ENCODE results near the gene MAST2. TPM values are rescaled to one million over a fixed set of nuclear protein-coding genes. Genes with fewer than 3 reads are reported as not detected.
A peak's percentile ranks its signal among the peaks of the same experiment; 100 is the strongest.
"Not testable (repeated sequence)": the region's sequence is repeated elsewhere in the genome, so short reads cannot be mapped to it uniquely, and the experiment has no call there.

The MAST2 gene
- total RNA-seq, 1 experiment from 2014 or later = 52.8 TPM

DNA sequence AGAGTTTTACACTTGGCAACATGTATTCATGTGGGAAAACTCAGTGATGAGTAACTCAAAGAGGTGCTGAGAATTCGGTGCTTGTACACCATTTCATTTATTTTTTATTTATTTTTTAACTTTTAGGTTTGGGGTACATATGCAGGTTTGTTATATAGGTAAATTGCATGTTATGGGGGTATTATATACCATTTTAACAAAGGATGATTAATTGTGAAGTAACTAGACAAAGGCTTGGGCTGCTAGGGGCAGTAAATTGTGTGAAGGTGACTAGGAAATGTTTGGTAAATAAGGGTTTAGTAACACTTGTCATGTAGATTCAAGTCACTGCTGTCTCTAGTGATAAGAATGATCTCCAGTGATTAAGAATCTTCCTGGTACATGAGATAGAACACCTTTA, 139.0 kb downstream of the MAST2 start:
- peaks cover 5% of the 10 kb centered on the region; the same call in 1 of the 2 replicates for H3K36me3 ChIP-seq (ENCODE audit: insufficient read depth, low read length)
- no peaks in the 10 kb centered on the region for H3K27me3 ChIP-seq (ENCODE audit: low read length)
- H3K9me3 ChIP-seq (ENCODE audit: low read length) = no peaks in the 10 kb centered on the region
- no peak overlapping the region for H3K9ac ChIP-seq (ENCODE audit: low read length)
- no peak overlapping the region for H3K4me2 ChIP-seq (ENCODE audit: low read depth, low read length, poor library complexity, severe bottlenecking)
- no peaks in the 10 kb centered on the region for H3K9me2 ChIP-seq (replicated peaks; ENCODE audit: insufficient read depth, low read length)
- H3K79me2 ChIP-seq (ENCODE audit: low read length) = peaks cover 96% of the 10 kb centered on the region
- H3K4me1 ChIP-seq (ENCODE audit: low read length) = peaks cover 39% of the 10 kb centered on the region
- no peak for DNase-seq
- no peak overlapping the region for H3K27ac ChIP-seq (ENCODE audit: low read length)
- H4K20me1 ChIP-seq (ENCODE audit: insufficient read depth, low read depth, low read length) = no peaks in the 10 kb centered on the region
- H3K4me3 ChIP-seq (ENCODE audit: low read length) = no peak overlapping the region
- H2AFZ ChIP-seq (ENCODE audit: low read length) = no peak overlapping the region

DNA sequence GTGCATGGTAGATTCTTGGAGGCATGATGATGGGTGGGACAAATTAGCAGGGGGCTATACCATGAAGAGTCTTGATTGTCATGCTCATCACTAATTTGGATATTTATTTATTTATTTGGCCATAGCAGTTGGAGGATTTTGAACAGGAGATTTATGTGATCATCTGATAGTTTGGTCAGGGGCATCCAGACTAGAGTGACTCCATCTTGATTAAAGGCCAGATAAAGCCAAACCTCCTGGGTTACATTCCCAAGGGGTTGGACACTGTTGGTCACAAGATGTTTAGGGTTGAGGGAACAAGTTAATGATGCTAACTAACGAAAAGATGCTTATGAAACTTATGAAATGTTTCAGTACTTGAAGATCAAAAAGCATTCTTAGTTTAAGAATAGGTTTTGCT, 139.8 kb downstream of the MAST2 start:
- peaks cover 96% of the 10 kb centered on the region for H3K79me2 ChIP-seq (ENCODE audit: low read length)
- H3K9ac ChIP-seq (ENCODE audit: low read length) = no peak overlapping the region
- H3K4me3 ChIP-seq (ENCODE audit: low read length) = no peak overlapping the region
- H3K9me2 ChIP-seq (replicated peaks; ENCODE audit: insufficient read depth, low read length) = no peaks in the 10 kb centered on the region
- no peak overlapping the region for H3K4me2 ChIP-seq (ENCODE audit: low read depth, low read length, poor library complexity, severe bottlenecking)
- peaks cover 36% of the 10 kb centered on the region for H3K4me1 ChIP-seq (ENCODE audit: low read length)
- H2AFZ ChIP-seq (ENCODE audit: low read length) = no peak overlapping the region
- no peaks in the 10 kb centered on the region for H3K27me3 ChIP-seq (ENCODE audit: low read length)
- no peaks in the 10 kb centered on the region for H4K20me1 ChIP-seq (ENCODE audit: insufficient read depth, low read depth, low read length)
- no peaks in the 10 kb centered on the region for H3K9me3 ChIP-seq (ENCODE audit: low read length)
- DNase-seq = no peak
- no peak overlapping the region for H3K27ac ChIP-seq (ENCODE audit: low read length)
- peaks cover 5% of the 10 kb centered on the region; the same call in 1 of the 2 replicates for H3K36me3 ChIP-seq (ENCODE audit: insufficient read depth, low read length)

DNA sequence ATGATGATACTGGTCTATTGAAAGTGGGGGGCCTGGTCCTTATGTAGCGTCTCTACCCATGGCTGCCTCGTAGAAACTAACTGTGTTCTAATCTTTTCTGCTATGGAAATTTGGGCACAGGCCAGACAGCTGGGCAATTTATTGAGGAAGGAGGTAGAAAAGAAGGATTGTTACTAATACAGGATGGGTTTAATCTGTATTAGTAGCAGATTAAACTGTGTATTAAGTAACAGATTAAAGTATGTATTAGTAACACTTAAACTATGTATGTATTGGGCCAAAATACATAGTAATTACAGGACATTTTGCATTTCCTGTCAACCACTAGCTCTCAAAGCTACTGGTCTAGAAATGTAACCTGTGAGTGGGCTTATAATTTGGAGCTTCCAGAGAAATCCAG, 142.0 kb downstream of the MAST2 start:
- H3K9me2 ChIP-seq (replicated peaks; ENCODE audit: insufficient read depth, low read length) = no peaks in the 10 kb centered on the region
- no peak overlapping the region for H2AFZ ChIP-seq (ENCODE audit: low read length)
- no peaks in the 10 kb centered on the region for H3K9me3 ChIP-seq (ENCODE audit: low read length)
- H4K20me1 ChIP-seq (ENCODE audit: insufficient read depth, low read depth, low read length) = no peaks in the 10 kb centered on the region
- peaks cover 90% of the 10 kb centered on the region for H3K79me2 ChIP-seq (ENCODE audit: low read length)
- no peak for DNase-seq
- H3K9ac ChIP-seq (ENCODE audit: low read length) = no peak overlapping the region
- H3K36me3 ChIP-seq (ENCODE audit: insufficient read depth, low read length) = peaks cover 5% of the 10 kb centered on the region; the same call in 1 of the 2 replicates
- no peak overlapping the region for H3K27ac ChIP-seq (ENCODE audit: low read length)
- peaks cover 48% of the 10 kb centered on the region for H3K4me1 ChIP-seq (ENCODE audit: low read length)
- no peak overlapping the region for H3K4me2 ChIP-seq (ENCODE audit: low read depth, low read length, poor library complexity, severe bottlenecking)
- no peaks in the 10 kb centered on the region for H3K27me3 ChIP-seq (ENCODE audit: low read length)
- H3K4me3 ChIP-seq (ENCODE audit: low read length) = no peak overlapping the region

DNA sequence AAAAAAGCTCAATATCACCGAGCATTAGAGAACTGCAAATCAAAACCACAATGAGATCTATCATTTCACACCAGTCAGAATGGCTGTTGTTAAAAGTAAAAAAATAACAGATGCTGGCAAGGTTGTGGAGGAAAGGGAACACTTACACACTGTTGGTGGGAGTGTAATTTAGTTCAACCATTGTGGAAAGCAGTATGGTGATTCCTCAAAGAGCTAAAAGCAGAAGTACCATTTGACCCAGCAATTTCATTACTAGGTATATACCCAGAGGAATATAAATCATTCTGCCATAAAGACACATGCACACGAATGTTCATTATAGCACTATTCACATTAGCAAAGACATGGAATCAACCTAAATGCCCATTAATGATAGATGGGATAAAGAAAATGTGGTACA, 146.1 kb downstream of the MAST2 start:
- H3K9me3 ChIP-seq (ENCODE audit: low read length); H3K9me2 ChIP-seq (replicated peaks; ENCODE audit: insufficient read depth, low read length); H3K4me2 ChIP-seq (ENCODE audit: low read depth, low read length, poor library complexity, severe bottlenecking); H3K4me3 ChIP-seq (ENCODE audit: low read length); H3K9ac ChIP-seq (ENCODE audit: low read length); H3K36me3 ChIP-seq (ENCODE audit: insufficient read depth, low read length); H4K20me1 ChIP-seq (ENCODE audit: insufficient read depth, low read depth, low read length); H2AFZ ChIP-seq (ENCODE audit: low read length); H3K27me3 ChIP-seq (ENCODE audit: low read length): not testable (repeated sequence)
- H3K27ac ChIP-seq (ENCODE audit: low read length) = peak overlapping the region; percentile 40
- H3K4me1 ChIP-seq (ENCODE audit: low read length) = peaks cover 59% of the 10 kb centered on the region
- peaks cover 88% of the 10 kb centered on the region for H3K79me2 ChIP-seq (ENCODE audit: low read length)
- peak; percentile 58 for DNase-seq

GRCh38 chr1:45952072-45952471, 148.7 kb downstream of the MAST2 start:
- Histone ChIP-seq H3K4me1 (ENCODE audit: low read length) (peaks cover 54% of the 10 kb centered on the region), H2AFZ (ENCODE audit: low read length) (no peak overlapping the region), H3K27me3 (ENCODE audit: low read length) (no peaks in the 10 kb centered on the region), H3K79me2 (ENCODE audit: low read length) (peaks cover 86% of the 10 kb centered on the region), H4K20me1 (ENCODE audit: insufficient read depth, low read depth, low read length) (no peaks in the 10 kb centered on the region), H3K27ac (ENCODE audit: low read length) (0 out of 2 replicates have a peak overlapping the region, but pooled peaks have one; percentile 18), H3K4me3 (ENCODE audit: low read length) (no peak overlapping the region), H3K9me3 (ENCODE audit: low read length) (no peaks in the 10 kb centered on the region), H3K9me2 (replicated peaks; ENCODE audit: insufficient read depth, low read length) (no peaks in the 10 kb centered on the region), H3K9ac (ENCODE audit: low read length) (no peak overlapping the region), H3K36me3 (ENCODE audit: insufficient read depth, low read length) (no peaks in the 10 kb centered on the region; the same call in 1 of the 2 replicates), H3K4me2 (ENCODE audit: low read depth, low read length, poor library complexity, severe bottlenecking) (no peak overlapping the region)
- DNase-seq = no peak

DNA sequence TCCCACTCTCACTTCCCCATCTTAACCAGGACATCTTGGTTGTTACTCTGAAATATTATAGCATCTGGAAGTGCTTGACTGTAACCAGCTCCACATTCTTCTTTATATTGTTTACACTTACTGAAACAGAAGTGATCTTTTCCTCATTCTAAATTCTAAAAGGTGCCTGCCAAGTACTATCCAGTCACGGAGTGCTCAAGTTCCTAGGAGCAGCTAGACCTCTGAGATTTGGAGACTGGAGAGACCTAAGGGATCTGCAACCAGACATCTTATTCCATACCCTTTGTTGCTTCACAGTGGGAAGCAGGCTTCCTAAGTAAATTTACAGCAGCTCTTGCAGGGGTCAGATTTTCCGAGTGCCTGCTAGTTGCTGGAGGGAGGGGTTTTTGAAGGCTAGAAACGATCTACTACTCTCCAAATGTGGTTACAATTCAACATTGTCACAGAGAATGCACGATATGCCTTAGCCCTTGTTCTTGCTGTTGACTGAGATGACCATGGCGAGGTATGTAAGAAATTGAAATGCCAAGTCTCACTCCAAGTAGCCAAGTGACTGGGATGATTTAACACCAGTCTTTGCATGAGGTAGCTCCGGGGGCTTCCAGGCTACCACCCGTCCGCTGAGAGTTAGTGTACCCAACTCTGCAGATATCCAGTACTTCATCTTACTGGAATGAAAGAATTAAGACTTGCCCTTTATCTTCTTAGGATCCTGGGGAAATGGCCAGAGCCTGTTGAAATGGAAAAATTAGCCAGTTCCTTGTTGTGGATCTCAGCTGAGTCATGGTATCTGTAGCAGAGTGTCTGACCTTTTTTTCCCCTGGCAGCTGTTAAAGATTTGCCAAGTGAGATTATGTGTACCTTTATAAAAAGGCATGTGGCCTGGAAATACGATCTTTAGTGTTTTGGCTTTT, 150.8 kb downstream of the MAST2 start:
- H3K9ac ChIP-seq (ENCODE audit: low read length) = no peak overlapping the region
- no peak overlapping the region for H3K4me2 ChIP-seq (ENCODE audit: low read depth, low read length, poor library complexity, severe bottlenecking)
- DNase-seq = no peak

GRCh38 chr1:45957684-45958083, 154.3 kb downstream of the MAST2 start:
- Histone ChIP-seq H3K79me2 (ENCODE audit: low read length) (peaks cover 85% of the 10 kb centered on the region), H3K4me1 (ENCODE audit: low read length) (peaks cover 31% of the 10 kb centered on the region), H3K9me2 (replicated peaks; ENCODE audit: insufficient read depth, low read length) (no peaks in the 10 kb centered on the region), H3K4me3 (ENCODE audit: low read length) (no peak overlapping the region), H3K36me3 (ENCODE audit: insufficient read depth, low read length) (peaks cover 30% of the 10 kb centered on the region), H3K27ac (ENCODE audit: low read length) (no peak overlapping the region), H3K9ac (ENCODE audit: low read length) (no peak overlapping the region), H3K4me2 (ENCODE audit: low read depth, low read length, poor library complexity, severe bottlenecking) (no peak overlapping the region), H4K20me1 (ENCODE audit: insufficient read depth, low read depth, low read length) (no peaks in the 10 kb centered on the region), H2AFZ (ENCODE audit: low read length) (no peak overlapping the region), H3K27me3 (ENCODE audit: low read length) (no peaks in the 10 kb centered on the region), H3K9me3 (ENCODE audit: low read length) (no peaks in the 10 kb centered on the region)
- no peak for DNase-seq

More for the DNA sequence above, 150.8 kb downstream of the MAST2 start:
- no peaks in the 10 kb centered on the region for H3K9me3 ChIP-seq (ENCODE audit: low read length)
- H3K4me3 ChIP-seq (ENCODE audit: low read length) = no peak overlapping the region
- no peaks in the 10 kb centered on the region for H4K20me1 ChIP-seq (ENCODE audit: insufficient read depth, low read depth, low read length)
- peaks cover 93% of the 10 kb centered on the region for H3K79me2 ChIP-seq (ENCODE audit: low read length)
- H2AFZ ChIP-seq (ENCODE audit: low read length) = no peak overlapping the region
- H3K9me2 ChIP-seq (replicated peaks; ENCODE audit: insufficient read depth, low read length) = no peaks in the 10 kb centered on the region
- peaks cover 42% of the 10 kb centered on the region for H3K4me1 ChIP-seq (ENCODE audit: low read length)
- H3K36me3 ChIP-seq (ENCODE audit: insufficient read depth, low read length) = peaks cover 8% of the 10 kb centered on the region
- no peaks in the 10 kb centered on the region for H3K27me3 ChIP-seq (ENCODE audit: low read length)
- no peak overlapping the region for H3K27ac ChIP-seq (ENCODE audit: low read length)

DNA sequence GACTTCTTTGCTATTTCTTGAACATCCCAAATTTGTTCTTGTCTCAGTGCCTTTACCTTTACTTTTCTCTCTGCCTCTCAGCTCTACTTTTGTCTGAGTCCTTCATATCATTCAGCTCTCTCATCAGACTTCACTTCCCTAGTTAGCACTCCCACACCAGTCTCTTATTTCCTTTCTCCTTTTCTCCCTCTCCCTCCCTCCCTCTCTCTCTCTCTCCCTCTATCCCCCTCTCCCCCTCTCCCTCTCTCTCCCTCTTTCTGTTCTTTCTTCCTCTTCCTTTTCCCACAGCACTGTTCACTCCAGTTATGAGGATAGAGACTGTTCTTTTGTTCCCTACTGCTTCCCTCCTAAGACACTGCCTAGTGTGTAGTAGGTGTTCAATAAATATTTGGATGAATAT, 154.9 kb downstream of the MAST2 start:
- H3K27ac ChIP-seq (ENCODE audit: low read length) = no peak overlapping the region
- no peak overlapping the region for H3K9ac ChIP-seq (ENCODE audit: low read length)
- peaks cover 30% of the 10 kb centered on the region for H3K36me3 ChIP-seq (ENCODE audit: insufficient read depth, low read length)
- no peak overlapping the region for H3K4me2 ChIP-seq (ENCODE audit: low read depth, low read length, poor library complexity, severe bottlenecking)
- peaks cover 30% of the 10 kb centered on the region for H3K4me1 ChIP-seq (ENCODE audit: low read length)
- H2AFZ ChIP-seq (ENCODE audit: low read length) = no peak overlapping the region
- H3K79me2 ChIP-seq (ENCODE audit: low read length) = peaks cover 79% of the 10 kb centered on the region
- H3K27me3 ChIP-seq (ENCODE audit: low read length) = no peaks in the 10 kb centered on the region
- DNase-seq = no peak
- H3K9me2 ChIP-seq (replicated peaks; ENCODE audit: insufficient read depth, low read length) = no peaks in the 10 kb centered on the region
- H4K20me1 ChIP-seq (ENCODE audit: insufficient read depth, low read depth, low read length) = no peaks in the 10 kb centered on the region
- H3K4me3 ChIP-seq (ENCODE audit: low read length) = no peak overlapping the region
- H3K9me3 ChIP-seq (ENCODE audit: low read length) = no peaks in the 10 kb centered on the region
